ENCODE measurements around the gene TRMT10A.

DNA sequence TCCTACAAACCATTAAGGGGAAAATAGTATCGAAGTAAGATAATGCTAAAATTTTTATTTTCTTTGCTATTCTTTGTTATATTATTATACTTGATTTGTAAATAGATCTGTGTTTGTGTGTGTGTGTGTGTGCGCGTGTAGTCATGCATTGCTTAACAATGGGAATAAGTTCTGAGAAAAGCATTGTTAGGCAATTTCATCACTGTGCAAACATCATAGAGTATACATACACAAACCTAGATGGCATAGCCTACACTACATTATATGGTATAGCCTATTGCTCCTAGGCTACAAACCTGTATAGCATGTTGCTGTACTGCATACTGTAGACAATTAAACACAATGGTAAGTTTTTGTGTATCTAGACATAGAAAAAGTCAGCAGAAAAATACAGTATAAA, 27.9 kb upstream of the TRMT10A start:
- TF ChIP-seq, protein P1, sequence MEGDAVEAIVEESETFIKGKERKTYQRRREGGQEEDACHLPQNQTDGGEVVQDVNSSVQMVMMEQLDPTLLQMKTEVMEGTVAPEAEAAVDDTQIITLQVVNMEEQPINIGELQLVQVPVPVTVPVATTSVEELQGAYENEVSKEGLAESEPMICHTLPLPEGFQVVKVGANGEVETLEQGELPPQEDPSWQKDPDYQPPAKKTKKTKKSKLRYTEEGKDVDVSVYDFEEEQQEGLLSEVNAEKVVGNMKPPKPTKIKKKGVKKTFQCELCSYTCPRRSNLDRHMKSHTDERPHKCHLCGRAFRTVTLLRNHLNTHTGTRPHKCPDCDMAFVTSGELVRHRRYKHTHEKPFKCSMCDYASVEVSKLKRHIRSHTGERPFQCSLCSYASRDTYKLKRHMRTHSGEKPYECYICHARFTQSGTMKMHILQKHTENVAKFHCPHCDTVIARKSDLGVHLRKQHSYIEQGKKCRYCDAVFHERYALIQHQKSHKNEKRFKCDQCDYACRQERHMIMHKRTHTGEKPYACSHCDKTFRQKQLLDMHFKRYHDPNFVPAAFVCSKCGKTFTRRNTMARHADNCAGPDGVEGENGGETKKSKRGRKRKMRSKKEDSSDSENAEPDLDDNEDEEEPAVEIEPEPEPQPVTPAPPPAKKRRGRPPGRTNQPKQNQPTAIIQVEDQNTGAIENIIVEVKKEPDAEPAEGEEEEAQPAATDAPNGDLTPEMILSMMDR (IDR thresholded peaks at IDR 0.05; ENCODE audit: low read depth, low read length), result no peak
- no peak for TF ChIP-seq MAX (IDR thresholded peaks at IDR 0.05; ENCODE audit: low read depth, low read length)
